ENCODE results near the gene CCDC7. TPM values are rescaled to one million over a fixed set of nuclear protein-coding genes. Genes with fewer than 3 reads are reported as not detected.

Gene CCDC7
- total RNA-seq, 1 donor from 2014 or later: 2.3 TPM

GRCh38 chr10:32661346-32661745 is 215.4 kb downstream of the CCDC7 start:
- no peaks in the 10 kb centered on the region for H3K79me2 ChIP-seq (ENCODE audit: insufficient read depth, low read length)
- no peak overlapping the region for H3K4me3 ChIP-seq (ENCODE audit: insufficient read depth, low read depth, low read length)
- H3K9me3 ChIP-seq (ENCODE audit: insufficient read depth, low read depth, low read length): peaks cover 8% of the 10 kb centered on the region
- no peak overlapping the region for H3K27ac ChIP-seq (ENCODE audit: low read depth, low read length)
- H3K9me3 Mint-ChIP-seq (ENCODE audit: unreplicated experiment): peaks cover 10% of the 10 kb centered on the region
- H3K4me3 Mint-ChIP-seq (ENCODE audit: unreplicated experiment): no peak overlapping the region
- H4K20me1 ChIP-seq (ENCODE audit: insufficient read depth, low read length): no peaks in the 10 kb centered on the region
- H3K27me3 Mint-ChIP-seq (ENCODE audit: low read depth, unreplicated experiment): no peaks in the 10 kb centered on the region
- H3K27ac Mint-ChIP-seq (ENCODE audit: unreplicated experiment): no peak overlapping the region
- H3K27me3 ChIP-seq (ENCODE audit: insufficient read depth, low read length): no peaks in the 10 kb centered on the region
- no peak for DNase-seq (ENCODE audit: low read depth)
- TF ChIP-seq EZH2 (IDR thresholded peaks at IDR 0.05; ENCODE audit: insufficient read depth, low read length) (no peak), CTCF (IDR thresholded peaks at IDR 0.05; ENCODE audit: insufficient read depth, low read depth, low read length) (no peak)
- H2AFZ ChIP-seq (ENCODE audit: low read depth, low read length): no peak overlapping the region
- H3K36me3 ChIP-seq (ENCODE audit: insufficient read depth, low read length): no peaks in the 10 kb centered on the region
- H3K9ac ChIP-seq (ENCODE audit: low read length): no peak overlapping the region
- no peak overlapping the region for H3K4me2 ChIP-seq (ENCODE audit: low read length)
- H3K4me1 Mint-ChIP-seq (ENCODE audit: low read depth, unreplicated experiment): no peaks in the 10 kb centered on the region
- FAIRE-seq: no peak
- H3K4me1 ChIP-seq (ENCODE audit: insufficient read depth, low read length): no peaks in the 10 kb centered on the region
- no peaks in the 10 kb centered on the region for H3K36me3 Mint-ChIP-seq (ENCODE audit: low read depth, unreplicated experiment)

GRCh38 chr10:32680803-32681557 is 235.0 kb downstream of the CCDC7 start:
- no peak overlapping the region for H2AFZ ChIP-seq (ENCODE audit: low read depth, low read length)
- FAIRE-seq (no peak), DNase-seq (ENCODE audit: low read depth) (peak; percentile 10)
- H3K27me3 ChIP-seq (ENCODE audit: insufficient read depth, low read length): no peaks in the 10 kb centered on the region
- H3K79me2 ChIP-seq (ENCODE audit: insufficient read depth, low read length): no peaks in the 10 kb centered on the region
- H3K36me3 Mint-ChIP-seq (ENCODE audit: low read depth, unreplicated experiment): no peaks in the 10 kb centered on the region
- no peak overlapping the region for H3K4me3 Mint-ChIP-seq (ENCODE audit: unreplicated experiment)
- peaks cover 2% of the 10 kb centered on the region for H3K9me3 ChIP-seq (ENCODE audit: insufficient read depth, low read depth, low read length)
- H3K27ac ChIP-seq (ENCODE audit: low read depth, low read length): no peak overlapping the region
- H3K27ac Mint-ChIP-seq (ENCODE audit: unreplicated experiment): no peak overlapping the region
- H4K20me1 ChIP-seq (ENCODE audit: insufficient read depth, low read length): no peaks in the 10 kb centered on the region
- H3K27me3 Mint-ChIP-seq (ENCODE audit: low read depth, unreplicated experiment): no peaks in the 10 kb centered on the region
- peak overlapping the region; percentile 14 for H3K4me2 ChIP-seq (ENCODE audit: low read length)
- peaks cover 6% of the 10 kb centered on the region for H3K9me3 Mint-ChIP-seq (ENCODE audit: unreplicated experiment)
- H3K4me1 ChIP-seq (ENCODE audit: insufficient read depth, low read length): no peaks in the 10 kb centered on the region
- H3K9ac ChIP-seq (ENCODE audit: low read length): no peak overlapping the region
- H3K4me1 Mint-ChIP-seq (ENCODE audit: low read depth, unreplicated experiment): no peaks in the 10 kb centered on the region
- H3K36me3 ChIP-seq (ENCODE audit: insufficient read depth, low read length): no peaks in the 10 kb centered on the region
- H3K4me3 ChIP-seq (ENCODE audit: insufficient read depth, low read depth, low read length): no peak overlapping the region
- no peak for TF ChIP-seq CTCF (IDR thresholded peaks at IDR 0.05; ENCODE audit: insufficient read depth, low read depth, low read length)
- TF ChIP-seq EZH2 (IDR thresholded peaks at IDR 0.05; ENCODE audit: insufficient read depth, low read length): no peak

- H3K4me2 ChIP-seq (ENCODE audit: low read length): no peak overlapping the region
- TF ChIP-seq EZH2 (IDR thresholded peaks at IDR 0.05; ENCODE audit: insufficient read depth, low read length): no peak
- TF ChIP-seq CTCF (IDR thresholded peaks at IDR 0.05; ENCODE audit: insufficient read depth, low read depth, low read length): no peak
- Mint-ChIP-seq H3K9me3 (ENCODE audit: unreplicated experiment) (no peaks in the 10 kb centered on the region), H3K4me3 (ENCODE audit: unreplicated experiment) (no peak overlapping the region), H3K4me1 (ENCODE audit: low read depth, unreplicated experiment) (no peaks in the 10 kb centered on the region), H3K27ac (ENCODE audit: unreplicated experiment) (no peak overlapping the region), H3K36me3 (ENCODE audit: low read depth, unreplicated experiment) (no peaks in the 10 kb centered on the region), H3K27me3 (ENCODE audit: low read depth, unreplicated experiment) (no peaks in the 10 kb centered on the region)
- no peak for DNase-seq (ENCODE audit: low read depth)
- no peak overlapping the region for H2AFZ ChIP-seq (ENCODE audit: low read depth, low read length)
- no peak overlapping the region for H3K4me3 ChIP-seq (ENCODE audit: insufficient read depth, low read depth, low read length)
- H4K20me1 ChIP-seq (ENCODE audit: insufficient read depth, low read length): no peaks in the 10 kb centered on the region
- H3K36me3 ChIP-seq (ENCODE audit: insufficient read depth, low read length): no peaks in the 10 kb centered on the region
- no peak overlapping the region for H3K9ac ChIP-seq (ENCODE audit: low read length)
- H3K4me1 ChIP-seq (ENCODE audit: insufficient read depth, low read length): no peaks in the 10 kb centered on the region
- no peaks in the 10 kb centered on the region for H3K79me2 ChIP-seq (ENCODE audit: insufficient read depth, low read length)
- H3K9me3 ChIP-seq (ENCODE audit: insufficient read depth, low read depth, low read length): no peaks in the 10 kb centered on the region
- no peaks in the 10 kb centered on the region for H3K27me3 ChIP-seq (ENCODE audit: insufficient read depth, low read length)
- H3K27ac ChIP-seq (ENCODE audit: low read depth, low read length): no peak overlapping the region
- no peak for FAIRE-seq
Observed at GRCh38 chr10:32684291-32684690, 238.4 kb downstream of the CCDC7 start.
